LoVo (cell line): ENCODE results near the gene GRK4.

ENCODE experiments used
- DNase-seq: peaks from one replicate; pipeline ENCODE4 v3.0.0-alpha.2; 2016; ENCODE audit warnings: low spot score

GRK4 gene

GRCh38 chr4:3013839-3014350 lies 50.5 kb downstream of the GRK4 start:
- no peak for DNase-seq

- DNase-seq = no peak
These were observed 53.6 kb downstream of the GRK4 start for GRCh38 chr4:3016961-3017360.

GRCh38 chr4:3017504-3017903 lies 54.1 kb downstream of the GRK4 start:
- DNase-seq = no peak

- DNase-seq = no peak
These were observed 55.9 kb downstream of the GRK4 start for GRCh38 chr4:3019145-3019846.

GRCh38 chr4:3021127-3021526 lies 57.8 kb downstream of the GRK4 start:
- DNase-seq = no peak

- DNase-seq = no peak
These were observed 58.3 kb downstream of the GRK4 start for GRCh38 chr4:3021627-3022026.

- no peak for DNase-seq
These were observed 58.7 kb downstream of the GRK4 start for GRCh38 chr4:3022112-3022511.

- no peak for DNase-seq
These were observed 59.3 kb downstream of the GRK4 start for GRCh38 chr4:3022651-3023050.

- no peak for DNase-seq
These were observed 62.5 kb downstream of the GRK4 start for GRCh38 chr4:3025881-3026280.

- no peak for DNase-seq
These were observed 63.2 kb downstream of the GRK4 start for GRCh38 chr4:3026540-3026939.

- no peak for DNase-seq
These were observed 66.1 kb downstream of the GRK4 start for GRCh38 chr4:3029464-3029863.

GRCh38 chr4:3030566-3031356 lies 67.4 kb downstream of the GRK4 start:
- DNase-seq = no peak

GRCh38 chr4:3031357-3032082 lies 68.1 kb downstream of the GRK4 start:
- DNase-seq = no peak

GRCh38 chr4:3034231-3034630 lies 70.9 kb downstream of the GRK4 start:
- no peak for DNase-seq

- DNase-seq = no peak
These were observed 71.9 kb downstream of the GRK4 start for GRCh38 chr4:3035249-3035648.

- no peak for DNase-seq
These were observed 72.3 kb downstream of the GRK4 start for GRCh38 chr4:3035674-3036073.

- DNase-seq = no peak
These were observed 73.0 kb downstream of the GRK4 start for GRCh38 chr4:3036131-3036952.

- DNase-seq = no peak
These were observed 74.6 kb downstream of the GRK4 start for GRCh38 chr4:3037957-3038461.

GRCh38 chr4:3039706-3040366 lies 76.5 kb downstream of the GRK4 start:
- DNase-seq = no peak

- no peak for DNase-seq
These were observed 77.3 kb downstream of the GRK4 start for GRCh38 chr4:3040452-3041191.
